Measurements from ENCODE around the gene PPP2R2D.

PPP2R2D gene

GRCh38 chr10:131900350-131901152 lies at the start of gene PPP2R2D:
TSS of gene PPP2R2D (plus strand) at chr10:131901008. CDS start at chr10:131901149, 141 bp downstream.
- Histone ChIP-seq H3K27me3 (ENCODE audit: insufficient read depth, low read depth, severe bottlenecking) (peaks cover 45% of the 10 kb centered on the region), H3K36me3 (peaks cover 3% of the 10 kb centered on the region), H3K27ac (peak within 1 kb of the TSS; percentile 92), H3K4me3 (ENCODE audit: low read depth, low read length) (peak within 1 kb of the TSS; percentile 78), H3K9me3 (ENCODE audit: severe bottlenecking) (no peaks in the 10 kb centered on the region)
- no peak for TF ChIP-seq CTCF (IDR thresholded peaks at IDR 0.05; ENCODE audit: low read depth, low read length)
- DNase-seq: peak; percentile 94

GRCh38 chr10:131851346-131851745 lies 49.5 kb upstream of the PPP2R2D start:
- no peak for TF ChIP-seq CTCF (IDR thresholded peaks at IDR 0.05; ENCODE audit: low read depth, low read length)
- no peaks in the 10 kb centered on the region for H3K9me3 ChIP-seq (ENCODE audit: severe bottlenecking)
- H3K36me3 ChIP-seq: no peaks in the 10 kb centered on the region
- H3K27me3 ChIP-seq (ENCODE audit: insufficient read depth, low read depth, severe bottlenecking): no peaks in the 10 kb centered on the region
- DNase-seq: no peak
- no peak overlapping the region for H3K4me3 ChIP-seq (ENCODE audit: low read depth, low read length)
- no peak overlapping the region for H3K27ac ChIP-seq

GRCh38 chr10:131852176-131852822 lies 48.5 kb upstream of the PPP2R2D start:
- H3K27me3 ChIP-seq (ENCODE audit: insufficient read depth, low read depth, severe bottlenecking): no peaks in the 10 kb centered on the region
- DNase-seq: no peak
- TF ChIP-seq CTCF (IDR thresholded peaks at IDR 0.05; ENCODE audit: low read depth, low read length): no peak
- H3K9me3 ChIP-seq (ENCODE audit: severe bottlenecking): no peaks in the 10 kb centered on the region
- H3K27ac ChIP-seq: no peak overlapping the region
- H3K4me3 ChIP-seq (ENCODE audit: low read depth, low read length): no peak overlapping the region
- H3K36me3 ChIP-seq: no peaks in the 10 kb centered on the region

GRCh38 chr10:131852823-131853609 lies 47.8 kb upstream of the PPP2R2D start:
- Histone ChIP-seq H3K4me3 (ENCODE audit: low read depth, low read length) (no peak overlapping the region), H3K27ac (no peak overlapping the region), H3K36me3 (no peaks in the 10 kb centered on the region), H3K9me3 (ENCODE audit: severe bottlenecking) (no peaks in the 10 kb centered on the region), H3K27me3 (ENCODE audit: insufficient read depth, low read depth, severe bottlenecking) (no peaks in the 10 kb centered on the region)
- no peak for DNase-seq
- no peak for TF ChIP-seq CTCF (IDR thresholded peaks at IDR 0.05; ENCODE audit: low read depth, low read length)

- Histone ChIP-seq H3K27me3 (ENCODE audit: insufficient read depth, low read depth, severe bottlenecking) (no peaks in the 10 kb centered on the region), H3K4me3 (ENCODE audit: low read depth, low read length) (no peak overlapping the region), H3K27ac (no peak overlapping the region), H3K36me3 (no peaks in the 10 kb centered on the region), H3K9me3 (ENCODE audit: severe bottlenecking) (no peaks in the 10 kb centered on the region)
- no peak for TF ChIP-seq CTCF (IDR thresholded peaks at IDR 0.05; ENCODE audit: low read depth, low read length)
- no peak for DNase-seq
Measured at GRCh38 chr10:131853610-131853964, 47.2 kb upstream of the PPP2R2D start.
